WI38 (cell line): ENCODE measurements around the gene NUP50.

Experiments used
- H3K4me3 ChIP-seq: 2 replicates; pipeline ENCODE4 v1.5.1; 2011; ENCODE audit warnings: low read depth, mild to moderate bottlenecking, control low read depth, low read length
- TF ChIP-seq, protein P1 (sequence below): IDR thresholded peaks from 2 replicates; pipeline ENCODE4 v1.5.1; 2012; ENCODE audit warnings: low read depth, mild to moderate bottlenecking, control low read depth, low read length

Gene NUP50

DNA sequence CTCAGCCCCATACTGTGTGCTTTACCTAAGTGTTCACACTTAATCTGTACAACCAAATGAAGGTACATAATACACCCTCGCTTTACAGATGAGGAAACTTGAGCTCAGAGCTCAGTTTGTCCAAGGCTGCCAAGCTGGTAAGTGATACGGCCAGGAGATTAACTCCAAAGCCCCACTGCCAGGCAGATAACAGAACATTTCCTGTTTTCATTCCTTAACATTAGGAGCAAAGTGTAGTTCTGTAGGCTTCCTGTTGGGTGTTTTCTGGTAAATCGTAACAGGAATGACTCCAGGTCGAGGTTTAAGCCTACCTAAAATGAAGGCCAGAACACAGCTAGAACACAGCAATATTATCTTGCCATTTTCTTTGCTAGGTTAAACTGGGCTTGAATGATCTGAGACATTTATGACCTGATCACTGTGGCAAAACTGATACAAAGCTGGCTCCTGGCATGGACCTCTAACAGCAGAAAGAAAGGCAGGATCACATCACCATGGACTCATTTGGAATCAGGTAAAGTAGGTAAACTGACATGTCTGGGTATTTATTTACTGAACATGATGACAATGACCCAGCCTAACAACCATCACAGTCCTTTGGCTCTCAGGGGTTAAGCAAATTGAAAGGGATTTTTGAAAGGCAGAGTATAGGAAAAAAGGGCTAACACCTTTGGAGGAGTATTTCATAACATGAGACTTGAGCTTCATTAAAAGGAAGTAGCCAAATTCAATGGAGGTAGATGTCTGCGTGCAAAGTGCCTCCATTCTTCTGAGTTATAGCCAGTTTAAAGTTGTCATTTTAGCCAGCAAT lies 3.9 kb upstream of the NUP50 start:
- no peak overlapping the region for H3K4me3 ChIP-seq
- TF ChIP-seq, protein P1, sequence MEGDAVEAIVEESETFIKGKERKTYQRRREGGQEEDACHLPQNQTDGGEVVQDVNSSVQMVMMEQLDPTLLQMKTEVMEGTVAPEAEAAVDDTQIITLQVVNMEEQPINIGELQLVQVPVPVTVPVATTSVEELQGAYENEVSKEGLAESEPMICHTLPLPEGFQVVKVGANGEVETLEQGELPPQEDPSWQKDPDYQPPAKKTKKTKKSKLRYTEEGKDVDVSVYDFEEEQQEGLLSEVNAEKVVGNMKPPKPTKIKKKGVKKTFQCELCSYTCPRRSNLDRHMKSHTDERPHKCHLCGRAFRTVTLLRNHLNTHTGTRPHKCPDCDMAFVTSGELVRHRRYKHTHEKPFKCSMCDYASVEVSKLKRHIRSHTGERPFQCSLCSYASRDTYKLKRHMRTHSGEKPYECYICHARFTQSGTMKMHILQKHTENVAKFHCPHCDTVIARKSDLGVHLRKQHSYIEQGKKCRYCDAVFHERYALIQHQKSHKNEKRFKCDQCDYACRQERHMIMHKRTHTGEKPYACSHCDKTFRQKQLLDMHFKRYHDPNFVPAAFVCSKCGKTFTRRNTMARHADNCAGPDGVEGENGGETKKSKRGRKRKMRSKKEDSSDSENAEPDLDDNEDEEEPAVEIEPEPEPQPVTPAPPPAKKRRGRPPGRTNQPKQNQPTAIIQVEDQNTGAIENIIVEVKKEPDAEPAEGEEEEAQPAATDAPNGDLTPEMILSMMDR, result 0 out of 2 replicates have a peak, but pooled peaks have one; percentile 4

DNA sequence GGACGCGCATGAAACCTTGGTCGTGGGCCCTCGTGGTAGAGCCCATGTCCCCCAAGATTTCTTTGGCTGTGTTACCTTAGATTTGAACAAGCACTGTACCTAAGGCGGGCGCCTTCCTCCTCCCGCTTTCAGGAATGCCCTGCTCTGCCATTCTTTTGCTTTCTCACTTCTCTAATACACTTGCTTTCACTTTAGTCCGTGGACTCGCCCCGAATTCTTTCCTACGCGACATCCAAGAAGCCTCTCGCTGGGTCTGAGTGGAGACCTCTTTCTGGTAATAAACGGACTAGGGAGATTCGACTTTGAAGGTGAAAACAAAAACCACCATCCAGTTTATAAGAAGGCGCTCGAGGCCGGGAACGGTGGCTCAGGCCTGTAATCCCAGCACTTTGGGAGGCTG lies 1.2 kb upstream of the NUP50 start:
- TF ChIP-seq, protein P1, result no peak

DNA sequence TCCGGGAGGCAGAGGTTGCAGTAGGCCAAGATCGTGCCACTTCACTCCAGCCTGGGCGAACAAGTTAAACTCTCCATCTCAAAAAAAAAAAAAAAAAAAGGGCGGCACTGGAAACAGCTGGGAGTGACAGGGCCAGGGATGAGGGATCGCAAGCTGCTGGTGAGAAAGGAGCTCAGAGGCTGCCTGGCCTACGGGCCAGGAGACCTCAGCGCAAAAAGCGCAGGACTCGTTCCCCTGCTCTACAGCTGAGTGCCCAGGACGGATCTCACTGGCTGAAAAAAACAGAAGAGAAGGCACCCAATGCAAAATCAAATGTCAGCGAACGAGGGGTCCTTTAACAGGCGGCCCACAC lies 650 bp upstream of the NUP50 start:
- TF ChIP-seq, protein P1, result no peak
- H3K4me3 ChIP-seq, result peak overlapping the region; percentile 84

More for the DNA sequence above, 1.2 kb upstream of the NUP50 start:
- peak overlapping the region; percentile 84 for H3K4me3 ChIP-seq

DNA sequence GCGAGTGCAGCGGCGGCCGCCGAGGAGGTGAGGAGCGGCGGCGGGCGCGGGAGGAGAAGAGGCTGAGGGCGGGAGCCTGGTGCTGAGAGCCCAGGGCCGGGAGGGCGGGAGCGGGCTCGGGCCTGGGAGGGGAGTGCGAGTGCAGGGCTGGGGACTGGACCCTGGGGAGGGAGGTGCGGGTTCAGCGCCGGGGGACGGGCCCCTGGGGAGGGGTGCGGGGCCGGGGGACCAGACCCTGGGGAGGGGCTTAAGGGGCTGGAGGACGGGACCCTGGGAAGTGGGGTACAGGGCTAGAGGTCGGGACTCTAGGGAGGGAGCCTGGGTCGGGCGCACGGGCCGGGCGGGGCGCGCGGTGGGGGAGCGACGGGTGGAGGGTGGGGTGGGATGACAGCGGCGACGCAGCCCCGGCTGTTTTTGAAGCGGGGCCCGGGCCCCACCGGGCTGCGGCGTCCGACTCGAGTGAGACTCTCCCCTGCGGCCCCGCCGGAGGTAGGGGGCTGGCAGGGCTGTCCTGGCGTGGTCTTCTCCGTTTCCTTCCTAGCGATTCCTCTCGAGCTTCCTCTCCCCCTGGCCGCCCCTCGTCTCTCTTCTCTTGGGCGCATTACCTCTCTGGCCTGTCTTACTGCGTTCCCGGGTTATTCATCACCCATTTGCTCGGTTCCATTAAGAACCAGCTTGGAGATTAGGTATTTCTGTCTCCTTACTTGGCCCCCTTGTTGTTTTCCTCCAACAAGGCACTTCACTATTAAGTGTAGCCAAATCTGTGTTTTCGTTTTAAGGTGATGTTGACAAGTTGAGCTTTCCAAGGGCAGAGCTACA lies 754 bp downstream of the NUP50 start:
- H3K4me3 ChIP-seq, result peak overlapping the region; percentile 84
- TF ChIP-seq, protein P1, result no peak

DNA sequence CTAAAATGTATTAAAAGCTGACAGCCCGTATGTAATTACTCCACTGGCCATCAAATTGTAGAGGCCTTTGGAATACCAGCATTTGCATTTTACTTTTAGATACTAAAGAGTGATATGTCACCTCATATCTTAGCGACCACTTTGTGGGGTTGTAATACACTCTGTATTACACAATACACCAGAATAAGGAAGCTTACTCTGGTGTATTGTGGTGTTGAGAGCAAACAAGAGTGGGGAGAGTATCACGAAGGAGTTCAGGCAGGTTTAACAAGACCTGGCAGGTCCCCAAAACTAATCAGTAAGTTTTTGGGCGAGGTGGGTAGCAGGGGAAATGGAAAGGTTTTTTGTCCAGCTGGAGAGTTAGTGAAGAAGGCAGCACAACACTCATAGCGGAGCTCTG lies 3.2 kb downstream of the NUP50 start:
- no peak overlapping the region for H3K4me3 ChIP-seq
- TF ChIP-seq, protein P1, result no peak

DNA sequence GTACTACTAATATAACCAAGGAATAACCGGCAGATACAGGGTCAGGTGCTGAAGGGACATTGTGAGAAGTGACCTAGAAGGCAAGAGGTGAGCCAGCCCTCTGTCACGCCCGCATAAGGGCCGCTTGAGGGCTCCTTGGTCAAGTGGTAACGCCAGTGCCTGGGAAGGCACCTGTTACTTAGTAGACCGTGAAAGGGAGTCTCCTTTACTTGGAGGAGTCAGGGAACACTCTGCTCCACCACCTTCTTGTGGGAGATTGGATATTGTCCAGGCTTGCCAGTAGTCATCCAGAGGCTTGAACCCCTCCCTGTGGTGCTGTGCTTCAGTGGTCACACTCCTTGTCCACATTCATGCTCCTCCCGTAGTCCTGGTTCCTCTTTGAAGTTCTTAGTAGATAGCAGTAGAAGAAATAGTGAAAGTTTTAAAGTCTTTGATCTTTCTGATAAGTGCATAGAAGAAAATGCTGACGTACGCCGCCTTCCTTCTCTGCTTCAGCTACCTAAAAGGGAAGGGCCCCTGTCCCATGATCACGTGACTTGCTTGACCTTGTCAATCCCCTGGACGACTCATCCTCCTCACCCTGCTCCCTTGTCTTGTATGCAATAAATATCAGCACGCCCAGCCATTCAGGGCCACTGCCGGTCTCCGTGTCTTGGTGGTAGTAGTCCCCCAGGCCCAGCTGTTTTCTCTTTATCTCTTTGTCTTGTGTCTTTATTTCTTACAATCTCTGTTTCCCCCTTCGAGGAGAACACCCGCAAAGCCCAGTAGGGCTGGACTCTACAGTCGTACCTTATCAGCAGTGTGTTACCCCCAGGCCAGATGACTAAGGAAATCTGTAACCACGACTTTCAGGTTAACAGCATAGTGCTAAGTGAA lies 6.1 kb downstream of the NUP50 start:
- no peak overlapping the region for H3K4me3 ChIP-seq
- TF ChIP-seq, protein P1, result no peak
